C1 segment of cervical spinal cord (tissue), 14 donors: ENCODE measurements around the gene SHC2.
"Not testable (repeated sequence)": the region's sequence is repeated elsewhere in the genome, so short reads cannot be mapped to it uniquely, and the experiment has no call there.

Experiments used
- DNase-seq, 14 donors: peaks; one replicate each; lab custom pipeline; 2025; lab: John Stamatoyannopoulos, UW

SHC2 gene

DNA sequence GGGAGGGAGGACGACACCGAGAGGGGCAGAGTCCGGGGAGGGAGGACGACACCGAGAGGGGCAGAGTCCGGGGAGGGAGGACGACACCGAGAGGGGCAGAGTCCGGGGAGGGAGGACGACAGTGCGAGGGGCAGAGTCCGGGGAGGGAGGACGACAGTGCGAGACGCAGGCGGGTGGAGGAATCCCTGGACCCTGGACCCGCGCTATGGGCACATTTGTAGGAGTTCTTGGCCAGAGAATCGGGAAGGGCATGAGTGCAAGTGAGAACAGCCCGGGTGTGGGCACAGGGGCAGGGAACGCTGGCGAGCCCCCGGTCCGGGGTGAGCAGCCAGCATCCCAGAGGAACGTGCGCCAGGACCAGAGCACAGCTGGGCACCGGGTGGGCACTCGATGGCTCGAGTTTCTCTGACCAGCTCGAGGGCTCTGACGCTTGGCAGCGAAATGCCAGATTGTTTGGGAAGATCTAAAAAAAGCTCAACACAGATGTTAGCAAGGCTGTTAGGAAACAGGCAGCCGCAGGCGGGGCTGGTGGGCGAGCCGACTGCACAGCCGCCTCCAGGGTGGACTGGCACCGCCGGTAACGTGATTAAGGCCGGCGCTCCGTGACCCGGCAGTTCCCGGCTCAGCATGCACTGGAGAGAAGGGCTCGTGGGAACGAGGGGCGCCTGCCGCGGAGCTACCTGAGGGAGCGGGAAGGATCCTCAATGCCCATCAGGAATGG is 33.9 kb downstream of the SHC2 start:
- DNase-seq, result no peak

DNA sequence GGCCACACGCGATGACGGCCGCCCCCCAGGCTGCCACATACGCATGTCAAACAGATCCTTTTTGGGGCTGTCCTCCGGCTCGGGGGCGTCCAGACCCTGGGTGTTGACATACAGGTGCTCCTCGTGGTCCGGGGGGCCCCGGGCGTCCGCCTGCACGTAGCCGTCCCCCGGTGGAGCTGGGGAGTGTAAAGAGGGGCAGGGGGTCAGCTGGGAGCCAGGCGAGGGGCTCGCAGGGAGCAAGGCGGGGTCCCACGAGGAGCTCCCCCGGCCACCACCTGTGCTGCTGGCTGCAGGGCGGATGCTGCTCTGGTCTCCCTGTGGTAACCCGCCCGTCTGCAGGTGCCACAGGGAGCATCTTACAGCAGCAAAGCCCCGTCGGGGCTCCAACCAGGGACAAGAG is 35.8 kb downstream of the SHC2 start:
- DNase-seq, result no peak

DNA sequence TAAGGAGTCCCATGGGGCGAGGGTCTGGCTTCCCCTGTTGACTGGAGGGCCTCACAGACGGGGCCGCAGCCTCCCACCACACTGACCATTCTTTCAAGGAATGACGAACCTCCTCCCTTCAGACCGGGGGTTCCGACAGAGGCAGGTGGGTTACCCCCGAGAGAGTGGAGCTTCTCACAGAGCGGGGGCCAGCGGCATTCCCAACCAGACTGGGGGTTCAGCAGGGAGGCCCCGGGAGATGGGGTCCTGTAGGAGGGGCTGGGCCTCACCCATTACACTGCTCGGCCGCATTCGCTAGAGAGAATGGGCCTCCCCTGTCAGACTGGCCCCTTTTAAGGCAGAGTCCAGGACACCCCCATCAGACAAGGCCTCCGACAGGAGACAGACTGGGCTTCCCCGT is 36.3 kb downstream of the SHC2 start:
- DNase-seq, result no peak

DNA sequence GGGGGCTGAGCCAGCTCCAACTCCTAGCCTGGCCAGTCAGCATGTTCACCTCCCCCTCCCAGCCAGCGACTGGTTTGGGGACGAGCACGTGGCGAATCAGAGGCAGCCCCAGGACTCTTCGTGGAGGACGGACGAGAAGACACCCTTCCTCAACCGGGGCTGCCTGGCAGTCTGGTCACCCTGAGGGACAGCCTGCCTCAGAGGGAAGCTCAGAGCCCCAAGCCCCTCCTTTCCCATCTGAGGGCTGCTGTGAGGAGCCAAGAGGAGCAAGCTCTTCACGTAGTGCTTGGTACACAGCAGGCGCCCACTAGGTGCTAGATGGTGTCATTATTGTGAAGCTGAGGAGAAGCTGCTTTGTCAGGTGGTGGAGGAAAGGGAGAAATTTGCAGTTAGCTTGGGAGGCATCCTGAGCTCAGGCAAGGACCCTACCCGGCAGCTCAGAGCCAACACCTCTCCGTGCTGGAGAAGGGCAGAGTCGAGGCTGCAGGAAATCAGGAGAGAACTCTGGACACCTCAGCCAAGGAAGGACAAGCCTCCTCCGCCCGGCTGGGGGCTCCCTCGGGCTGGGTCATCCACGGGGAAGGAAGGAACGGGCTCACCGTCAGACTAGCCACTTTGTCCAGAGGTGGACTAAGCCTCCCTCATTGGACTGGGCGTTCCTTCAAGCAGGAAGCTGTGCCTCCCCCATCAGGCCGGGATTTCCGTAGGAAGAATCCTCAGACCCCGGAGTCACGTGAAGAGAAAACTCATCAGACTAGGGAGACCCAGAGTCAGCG is 37.0 kb downstream of the SHC2 start:
- DNase-seq, result no peak

DNA sequence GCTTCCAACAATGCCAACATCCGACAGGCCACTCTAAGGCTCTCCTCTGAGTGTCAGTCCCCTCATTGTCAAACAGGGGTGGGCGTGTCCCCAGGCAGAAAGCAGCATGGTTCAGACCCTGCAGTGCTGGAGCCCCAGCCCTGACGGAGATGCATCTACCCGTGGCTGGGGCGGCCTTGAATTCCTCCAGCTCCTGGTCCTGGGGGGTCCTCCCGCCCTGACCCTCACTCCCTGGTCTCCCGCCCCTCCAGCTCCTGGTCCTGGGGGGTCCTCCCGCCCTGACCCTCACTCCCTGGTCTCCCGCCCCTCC is 38.0 kb downstream of the SHC2 start:
- DNase-seq, result not testable (repeated sequence)

DNA sequence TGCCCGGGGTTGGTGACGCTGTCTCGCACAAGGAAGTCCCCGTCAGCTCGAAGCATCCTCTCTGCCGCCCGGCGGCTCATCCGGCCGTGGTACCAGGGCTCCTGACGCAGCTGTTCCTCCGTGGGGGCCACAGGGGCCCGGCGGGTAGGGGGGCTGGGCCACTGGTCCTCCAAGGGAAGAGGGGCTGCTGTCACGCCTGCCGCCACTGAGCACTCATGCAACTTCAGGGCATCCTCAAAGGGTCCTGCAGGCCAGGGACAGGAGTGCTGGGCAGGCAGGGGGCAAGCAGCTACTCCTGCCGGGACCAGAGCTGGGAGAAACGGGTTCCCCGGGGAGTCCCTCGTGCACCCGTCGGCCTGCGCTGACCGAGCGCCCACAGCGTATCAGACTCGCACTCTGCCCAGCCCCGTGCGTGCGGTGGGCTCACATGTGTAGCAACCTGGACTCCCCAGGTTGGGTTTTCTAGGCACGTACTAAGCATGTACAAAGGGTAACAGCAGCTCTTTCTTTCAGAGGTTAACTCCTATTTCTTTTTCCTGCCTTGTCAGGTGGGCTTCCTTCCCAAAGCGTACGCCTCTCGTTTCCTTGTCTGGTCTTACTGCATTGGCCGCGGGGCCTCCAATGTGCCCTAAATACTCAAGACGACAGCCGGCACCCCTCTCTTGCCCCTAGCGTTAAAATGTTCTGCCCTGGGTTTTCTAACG is 38.5 kb downstream of the SHC2 start:
- DNase-seq, result no peak

DNA sequence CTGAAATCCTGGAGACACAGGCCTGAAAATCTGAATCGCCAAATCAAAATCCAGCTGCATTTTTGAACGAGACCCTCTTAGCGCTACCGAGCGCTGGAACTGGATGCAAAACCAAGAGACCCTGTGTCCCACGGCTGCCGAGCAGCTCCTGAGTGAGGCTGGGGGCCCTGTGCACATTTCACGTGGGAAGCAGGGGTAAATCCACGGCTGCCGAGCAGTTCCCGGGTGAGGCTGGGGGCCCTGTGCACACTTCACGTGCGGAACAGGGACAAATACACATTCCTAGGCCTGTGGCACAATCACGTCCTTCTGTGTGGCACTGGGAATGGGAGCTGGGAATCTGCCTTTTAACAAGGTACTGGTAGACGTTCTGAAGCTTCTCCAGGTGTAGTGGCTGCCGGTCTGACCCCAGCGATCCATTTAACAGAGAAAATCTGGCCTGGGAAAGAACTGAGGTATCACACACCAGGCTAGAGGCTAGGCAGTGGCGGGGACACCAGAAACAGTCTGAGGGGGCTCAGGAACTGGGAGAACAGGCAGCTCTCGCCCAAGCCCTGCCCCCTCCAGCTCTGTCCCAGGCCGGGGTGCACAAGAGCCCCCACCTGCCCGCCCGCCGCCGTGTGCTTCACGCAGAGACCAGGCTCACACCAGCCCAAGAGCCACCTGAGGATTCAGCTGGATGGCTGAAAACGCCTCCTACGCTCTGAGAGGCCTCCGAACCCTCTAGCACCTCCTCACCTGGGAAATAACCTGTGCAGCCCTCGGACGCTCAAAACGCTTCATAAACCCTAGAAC is 40.9 kb downstream of the SHC2 start:
- no peak for DNase-seq

DNA sequence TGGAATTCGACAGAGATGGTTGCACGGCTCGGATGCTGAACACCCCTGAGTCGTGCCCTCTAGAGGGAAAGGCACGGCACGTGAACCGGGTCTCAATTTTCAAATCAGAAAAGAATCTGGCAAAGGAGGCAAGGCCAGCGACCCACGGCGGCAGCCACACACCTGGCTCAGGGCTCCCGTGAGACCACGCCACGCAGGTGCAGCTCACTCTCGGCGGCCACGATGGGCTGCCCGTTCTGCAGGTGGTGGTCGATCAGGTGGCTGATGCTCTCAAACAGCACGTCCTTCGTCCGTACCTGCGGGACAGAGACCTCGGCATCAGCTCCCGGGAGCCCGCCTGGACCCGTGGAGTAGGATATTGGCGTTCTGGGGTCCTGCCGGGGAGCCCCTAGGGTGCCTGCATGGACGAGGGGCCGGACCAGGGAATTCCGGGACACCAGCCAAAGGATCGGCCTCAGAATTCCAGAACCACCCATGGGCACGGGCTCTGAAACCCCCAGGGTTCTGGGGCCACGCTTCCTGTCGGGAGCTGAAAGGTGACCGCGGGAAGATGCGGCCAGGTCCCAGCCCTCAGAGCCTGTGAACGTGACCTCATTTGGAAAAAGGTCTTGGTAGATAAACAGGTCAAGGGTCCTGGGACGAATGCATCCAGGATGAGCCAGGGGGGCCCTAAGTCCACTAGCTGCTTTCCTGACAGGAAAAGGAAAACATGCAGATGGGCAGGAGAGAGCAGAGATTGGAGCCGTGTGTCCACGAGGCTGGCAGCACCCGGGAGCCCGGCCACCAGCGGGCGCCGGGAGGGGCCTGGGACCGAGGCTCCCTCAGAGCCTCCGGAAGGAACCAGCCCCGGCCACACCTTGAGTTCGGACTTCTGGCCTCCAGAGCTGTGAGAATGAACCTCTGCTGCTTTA is 41.8 kb downstream of the SHC2 start:
- DNase-seq, result no peak

DNA sequence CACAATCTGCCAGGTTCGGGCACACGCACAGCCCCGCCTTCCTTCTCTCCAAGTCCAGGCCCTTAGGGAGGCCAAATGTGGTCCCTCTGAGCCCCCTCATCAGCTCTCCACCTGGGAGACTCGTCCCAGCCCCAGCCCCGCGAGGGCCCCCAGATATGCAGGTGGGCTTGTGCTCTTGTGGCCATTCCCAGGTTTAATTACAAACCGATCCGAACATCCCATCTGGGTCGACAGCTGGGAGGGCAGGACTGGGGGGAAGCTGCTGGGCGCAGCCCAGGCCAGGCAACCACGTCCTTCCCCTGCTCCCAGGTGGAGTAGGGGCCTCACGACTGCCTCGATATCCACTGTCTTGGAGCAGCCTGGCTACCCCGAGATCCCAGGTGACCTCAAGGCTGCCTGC is 44.4 kb downstream of the SHC2 start:
- no peak for DNase-seq

DNA sequence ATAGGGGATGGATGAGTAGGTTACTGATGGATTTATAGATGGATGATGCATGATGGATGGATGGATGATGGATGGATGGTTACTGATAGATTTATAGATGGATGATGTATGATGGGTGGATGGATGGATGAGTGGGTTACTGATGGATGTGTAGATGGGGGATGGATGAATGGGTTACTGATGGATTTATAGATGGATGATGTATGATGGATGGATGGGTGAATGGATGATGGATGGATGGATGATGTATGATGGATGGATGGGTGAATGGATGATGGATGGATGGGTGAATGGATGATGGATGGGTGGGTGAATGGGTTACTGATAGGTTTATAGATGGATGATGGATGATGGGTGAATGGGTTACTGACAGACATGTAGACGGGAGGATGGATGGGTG is 45.5 kb downstream of the SHC2 start:
- DNase-seq, result no peak

DNA sequence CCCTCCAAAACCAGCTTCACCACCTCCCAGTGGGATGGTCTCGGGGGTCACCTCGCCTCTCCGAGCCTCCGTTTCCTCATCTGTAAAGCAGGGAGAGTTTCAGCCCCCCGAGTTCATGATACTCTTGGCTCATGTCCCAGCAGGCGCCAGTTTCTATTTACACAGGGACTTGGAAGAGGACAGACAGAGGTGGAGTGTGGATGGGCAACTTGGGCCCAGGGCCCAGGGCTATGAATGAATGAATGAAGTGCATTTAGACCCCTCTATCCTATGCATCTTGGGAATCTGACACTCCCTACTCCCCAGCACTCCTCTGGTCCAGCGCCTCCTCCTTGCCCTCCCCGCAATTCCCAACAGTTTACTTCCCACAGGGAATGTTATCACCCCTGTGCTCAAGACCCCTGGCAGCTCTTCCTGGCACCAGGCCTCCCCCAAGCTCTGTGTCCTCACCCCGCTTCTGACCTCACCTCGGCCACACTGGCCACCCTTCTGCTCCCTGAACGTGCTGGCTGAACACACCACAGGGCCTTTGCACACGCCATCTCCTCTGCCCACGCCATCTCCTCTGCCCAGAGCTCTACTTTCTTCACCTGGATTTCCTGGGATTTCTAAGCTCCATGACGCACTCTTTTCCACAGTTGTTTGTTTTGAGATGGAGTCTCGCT is 46.9 kb downstream of the SHC2 start:
- no peak for DNase-seq

DNA sequence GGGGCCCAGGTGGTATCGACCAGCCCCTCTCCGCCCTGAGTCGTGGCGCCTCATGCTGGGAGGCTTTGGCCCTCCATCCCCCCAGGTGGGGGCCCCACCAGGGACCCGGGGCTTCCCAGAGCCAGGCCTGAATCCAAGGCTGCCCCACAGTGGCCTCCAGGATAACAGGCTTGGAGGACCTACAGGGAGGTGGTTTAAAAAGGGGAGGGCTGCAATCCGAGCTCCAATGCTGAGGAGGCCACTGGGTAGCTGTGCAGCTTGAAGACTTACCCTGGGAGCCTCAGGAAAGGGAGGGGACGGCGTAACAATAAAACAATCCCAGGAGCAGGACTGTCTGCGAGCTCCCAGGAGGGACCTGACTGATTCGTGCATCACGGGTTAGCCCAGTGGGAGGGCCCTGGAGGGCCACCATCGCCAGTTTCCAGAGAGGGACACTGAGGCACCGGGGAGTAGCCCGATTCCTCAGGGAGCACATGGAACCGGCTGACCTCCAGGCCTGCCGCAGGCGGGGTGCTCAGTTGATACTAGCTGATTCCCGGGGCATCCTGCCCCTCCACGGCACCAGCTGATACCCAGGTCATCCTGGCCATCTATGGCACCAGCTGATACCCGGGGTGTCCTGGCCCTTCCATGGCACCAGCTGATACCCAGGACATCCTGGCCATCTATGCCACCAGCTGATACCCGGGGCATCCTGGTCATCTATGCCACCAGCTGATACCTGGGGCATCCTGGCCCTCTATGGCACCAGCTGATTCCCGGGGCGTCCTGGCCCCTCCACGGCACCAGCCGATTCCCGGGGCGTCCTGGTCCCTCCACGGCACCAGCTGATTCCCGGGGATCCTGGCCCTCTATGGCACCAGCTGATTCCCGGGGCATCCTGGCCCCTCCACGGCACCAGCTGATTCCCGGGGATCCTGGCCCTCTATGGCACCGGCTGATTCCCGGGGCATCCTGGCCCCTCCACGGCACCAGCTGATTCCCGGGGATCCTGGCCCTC is 48.2 kb downstream of the SHC2 start:
- DNase-seq, result no peak

DNA sequence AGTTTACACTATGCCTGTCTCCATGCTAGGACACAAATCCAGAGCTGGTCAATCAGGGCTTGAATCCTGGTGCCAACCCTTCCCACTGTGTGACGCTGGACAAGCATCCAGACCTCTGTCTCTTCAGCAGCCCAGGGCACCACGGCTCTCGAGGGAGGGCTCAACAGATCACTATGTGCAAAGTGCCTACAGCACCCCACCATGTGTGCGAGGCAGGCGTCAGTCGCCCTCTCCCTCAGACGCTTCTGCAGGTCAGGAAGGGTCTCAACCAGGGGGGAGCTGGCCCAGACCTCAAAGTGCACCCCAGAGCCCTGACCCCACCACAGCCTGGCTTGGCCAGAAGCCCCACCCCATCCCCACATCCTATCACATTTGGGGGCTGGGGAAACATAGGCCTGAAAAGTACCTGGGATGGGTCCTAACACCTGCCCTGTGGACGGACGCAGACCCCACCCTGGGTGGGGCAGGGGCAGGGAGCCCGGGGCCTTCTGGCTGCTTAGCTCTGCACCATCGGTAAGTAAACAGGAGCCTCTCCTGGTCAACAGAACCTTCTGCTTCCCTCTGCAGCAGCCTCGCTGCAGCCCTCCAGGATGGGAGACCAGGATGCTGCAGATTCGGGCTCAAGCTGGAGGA is 49.0 kb downstream of the SHC2 start:
- DNase-seq, result no peak

DNA sequence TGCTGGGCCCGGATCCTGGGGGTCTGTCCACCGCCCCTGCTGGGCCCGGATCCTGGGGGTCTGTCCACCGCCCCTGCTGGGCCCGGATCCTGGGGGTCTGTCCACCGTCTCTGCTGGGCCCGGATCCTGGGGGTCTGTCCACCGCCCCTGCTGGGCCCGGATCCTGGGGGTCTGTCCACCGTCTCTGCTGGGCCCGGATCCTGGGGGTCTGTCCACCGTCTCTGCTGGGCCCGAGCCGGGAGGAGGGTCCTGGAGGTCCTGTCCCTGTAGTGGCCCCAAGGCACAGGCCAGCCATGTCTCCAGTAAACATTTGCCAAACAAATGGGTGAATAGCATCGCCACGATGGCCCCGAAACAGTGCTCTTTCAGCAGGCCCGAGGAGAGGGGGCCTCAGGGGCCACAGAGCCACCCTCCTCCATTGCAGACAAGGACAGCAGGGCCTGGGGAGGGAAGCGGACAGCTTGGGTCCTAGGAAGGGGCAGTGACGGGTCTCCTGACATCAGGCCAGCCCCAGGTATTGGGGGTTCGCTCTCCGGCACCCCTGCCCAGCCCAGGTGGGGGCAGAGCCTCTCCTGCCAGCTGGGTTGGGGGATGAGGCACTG is 49.6 kb downstream of the SHC2 start:
- not testable (repeated sequence) for DNase-seq

DNA sequence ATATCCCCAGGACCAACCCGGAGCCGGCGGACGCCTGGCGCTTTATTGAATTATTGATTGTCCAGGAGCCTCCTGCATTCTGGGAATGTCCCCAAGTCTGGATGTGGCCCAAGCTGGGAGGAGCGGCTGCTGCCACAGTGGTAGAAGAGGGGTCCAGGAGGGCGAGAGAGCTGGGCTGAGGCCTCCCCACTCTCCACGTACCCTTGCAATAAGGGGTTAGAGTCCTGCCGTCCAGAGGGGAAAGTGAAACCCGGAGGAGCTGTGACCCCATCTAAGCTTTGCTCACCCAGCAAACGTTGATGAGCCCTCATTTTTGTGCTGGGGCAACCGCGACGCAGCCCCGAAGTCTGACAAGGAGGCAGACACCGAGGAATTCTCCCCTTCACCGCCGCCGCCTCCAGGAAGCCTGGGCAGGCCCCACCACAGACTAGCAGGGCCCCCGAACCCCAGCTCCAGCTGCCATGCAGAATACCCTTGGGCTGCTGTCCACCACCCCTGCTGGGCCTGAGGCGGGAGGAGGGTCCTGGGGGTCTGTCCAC is 50.5 kb downstream of the SHC2 start:
- no peak for DNase-seq

DNA sequence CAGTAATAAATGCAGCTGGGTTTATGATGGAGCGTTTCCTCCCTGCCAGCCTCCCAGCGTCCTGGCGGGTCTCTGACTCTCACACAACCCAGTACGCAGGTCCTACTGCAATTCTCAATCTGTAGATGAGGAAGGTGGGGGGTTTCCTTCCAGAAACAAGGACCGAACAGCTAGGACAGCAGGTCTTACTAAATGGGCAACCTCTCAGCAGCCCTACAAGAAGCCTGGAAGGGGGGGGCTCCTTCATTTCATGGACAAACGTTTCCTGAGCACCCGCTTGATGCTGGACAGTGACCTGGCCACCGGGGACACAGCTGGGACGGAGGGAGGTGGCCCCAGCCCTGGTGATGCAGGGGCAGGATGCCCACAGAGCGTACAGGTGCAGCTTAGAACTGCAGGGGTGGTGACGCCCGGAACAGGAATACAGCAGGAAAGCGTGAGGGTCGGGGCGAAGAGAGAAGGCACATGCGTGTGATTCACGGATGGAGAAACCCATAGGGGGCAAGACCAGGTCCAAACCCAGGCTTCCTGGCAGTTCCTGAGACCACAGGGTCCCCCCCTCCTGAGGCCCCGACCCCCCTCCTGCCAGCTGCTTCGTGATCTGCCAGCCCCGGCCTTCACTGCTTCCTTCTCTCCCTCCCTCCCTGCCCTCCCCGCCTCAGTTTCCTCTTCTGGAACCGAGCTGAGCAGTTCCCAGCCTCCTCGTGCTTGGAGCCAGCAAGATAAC is 51.2 kb downstream of the SHC2 start:
- DNase-seq, result no peak

DNA sequence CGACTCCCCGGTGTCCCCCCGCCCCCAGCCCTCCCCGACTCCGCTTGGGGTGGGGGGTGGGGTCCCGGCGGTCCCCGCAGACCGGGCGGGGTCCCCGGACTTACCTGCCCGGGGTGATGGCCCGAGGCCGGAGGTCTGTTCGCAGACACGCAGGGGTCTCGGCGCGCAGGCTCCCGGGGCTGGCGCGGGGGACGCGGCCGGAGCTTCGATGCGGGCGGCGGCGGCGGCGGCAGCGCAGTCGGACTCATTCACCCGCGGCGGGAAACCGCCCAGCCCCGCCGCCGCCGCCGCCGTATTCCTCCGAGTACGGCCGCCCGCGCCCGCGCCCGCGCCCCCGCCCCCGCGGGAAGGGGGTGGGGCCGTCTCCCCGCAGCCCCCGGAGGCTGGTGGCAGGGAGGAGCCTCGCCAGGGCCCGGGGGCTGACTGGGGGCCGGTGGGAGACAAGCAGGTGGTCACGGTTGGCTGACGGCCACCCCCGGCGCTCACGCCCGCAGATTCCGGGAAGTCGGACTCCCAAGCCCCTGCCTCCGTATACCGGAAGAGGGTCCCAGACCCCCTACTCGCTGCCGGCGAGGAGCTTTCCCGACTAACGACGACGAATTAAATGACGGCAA is 51.8 kb downstream of the SHC2 start, which contains the start of gene C2CD4C:
Gene C2CD4C, minus strand, starts transcription at position 246 of the 614 bp plus-strand sequence. CDS start 786 bp downstream, outside the sequence.
- DNase-seq, result no peak
